HG03108 (cell line): ENCODE measurements around the gene CD59.
A peak's percentile ranks its signal among the peaks of the same experiment; 100 is the strongest.
"Not testable (repeated sequence)": the region's sequence is repeated elsewhere in the genome, so short reads cannot be mapped to it uniquely, and the experiment has no call there.

Source experiments
- ATAC-seq: cut with Tn5 transposase; IDR thresholded peaks from one replicate; pipeline ENCODE4 v1.9.1; 2021; ENCODE audit warnings: moderate library complexity; ENCODE audit not compliant: unreplicated experiment

Gene CD59

DNA sequence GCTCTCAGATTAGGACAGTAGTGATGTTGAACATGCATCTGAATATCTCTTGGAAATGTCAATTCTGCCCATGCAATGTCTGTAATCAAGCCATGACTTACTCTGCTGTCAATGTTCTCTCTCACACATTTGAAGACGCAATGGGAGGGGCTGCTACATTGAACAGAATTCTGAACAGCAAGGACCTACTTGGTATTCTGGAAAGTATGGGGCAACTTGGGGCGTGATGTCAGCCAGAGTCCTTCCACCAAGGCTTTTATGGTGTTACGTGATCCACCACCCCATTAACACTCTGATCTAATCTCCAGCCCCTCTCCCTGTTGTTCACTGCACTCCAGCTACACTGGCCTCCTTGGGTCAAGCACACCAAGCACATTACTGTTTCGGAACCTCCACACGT lies 7.1 kb upstream of the CD59 start:
- no peak for ATAC-seq

DNA sequence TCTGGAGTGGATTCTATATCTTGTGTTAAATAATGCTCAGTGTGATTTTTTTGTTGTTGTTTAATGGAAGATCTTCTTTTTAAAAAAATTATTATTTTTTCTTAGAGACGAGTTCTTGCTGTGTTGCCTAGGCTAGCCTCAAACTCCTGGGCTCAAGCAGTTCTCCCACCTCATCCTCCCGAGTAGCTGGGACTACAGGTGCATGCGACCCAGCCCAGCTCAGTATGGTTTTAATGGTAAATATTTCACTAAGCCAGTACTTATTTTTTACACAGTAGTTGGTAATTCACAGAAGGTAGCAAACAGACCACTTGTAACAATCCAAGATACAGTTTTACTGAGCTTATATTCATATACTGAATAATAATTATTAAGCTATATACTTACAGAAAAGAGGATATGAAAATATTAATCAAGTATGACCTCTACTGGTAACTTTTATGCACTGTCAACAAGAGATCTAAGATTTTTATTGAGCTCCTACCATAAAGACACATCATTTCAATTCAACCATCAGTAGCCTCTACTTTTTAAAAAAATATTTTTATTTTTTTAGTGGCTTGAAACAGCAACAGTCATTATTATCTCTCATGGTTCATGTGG lies 6.1 kb upstream of the CD59 start:
- no peak for ATAC-seq

DNA sequence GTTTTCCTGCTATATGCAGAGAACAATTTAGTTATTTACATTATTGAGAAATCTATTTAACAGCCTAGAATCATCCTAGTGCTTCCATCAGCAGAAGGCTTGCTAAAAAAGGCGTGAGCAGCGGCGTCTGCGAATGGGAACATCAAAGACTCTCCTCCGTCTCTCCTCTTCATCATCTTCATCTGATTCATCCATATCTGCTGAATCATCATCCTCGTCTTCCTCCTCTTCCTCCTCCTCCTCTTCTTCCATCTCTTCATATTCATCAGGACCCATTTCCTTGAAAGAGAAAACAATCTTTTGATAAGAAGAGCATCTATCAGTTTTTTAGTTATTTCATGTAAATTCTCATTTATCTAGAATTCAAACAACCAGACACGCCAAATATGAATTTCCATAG lies 5.6 kb upstream of the CD59 start:
- ATAC-seq, result no peak

GRCh38 chr11:33737362-33737821 lies 1.2 kb upstream of the CD59 start:
- ATAC-seq, result no peak

GRCh38 chr11:33735271-33736147 lies 714 bp downstream of the CD59 start:
- peak; percentile 44 for ATAC-seq

- no peak for ATAC-seq
These were observed 1.6 kb downstream of the CD59 start for GRCh38 chr11:33734441-33735270.

- no peak for ATAC-seq
These were observed 2.2 kb downstream of the CD59 start for GRCh38 chr11:33733980-33734379.

DNA sequence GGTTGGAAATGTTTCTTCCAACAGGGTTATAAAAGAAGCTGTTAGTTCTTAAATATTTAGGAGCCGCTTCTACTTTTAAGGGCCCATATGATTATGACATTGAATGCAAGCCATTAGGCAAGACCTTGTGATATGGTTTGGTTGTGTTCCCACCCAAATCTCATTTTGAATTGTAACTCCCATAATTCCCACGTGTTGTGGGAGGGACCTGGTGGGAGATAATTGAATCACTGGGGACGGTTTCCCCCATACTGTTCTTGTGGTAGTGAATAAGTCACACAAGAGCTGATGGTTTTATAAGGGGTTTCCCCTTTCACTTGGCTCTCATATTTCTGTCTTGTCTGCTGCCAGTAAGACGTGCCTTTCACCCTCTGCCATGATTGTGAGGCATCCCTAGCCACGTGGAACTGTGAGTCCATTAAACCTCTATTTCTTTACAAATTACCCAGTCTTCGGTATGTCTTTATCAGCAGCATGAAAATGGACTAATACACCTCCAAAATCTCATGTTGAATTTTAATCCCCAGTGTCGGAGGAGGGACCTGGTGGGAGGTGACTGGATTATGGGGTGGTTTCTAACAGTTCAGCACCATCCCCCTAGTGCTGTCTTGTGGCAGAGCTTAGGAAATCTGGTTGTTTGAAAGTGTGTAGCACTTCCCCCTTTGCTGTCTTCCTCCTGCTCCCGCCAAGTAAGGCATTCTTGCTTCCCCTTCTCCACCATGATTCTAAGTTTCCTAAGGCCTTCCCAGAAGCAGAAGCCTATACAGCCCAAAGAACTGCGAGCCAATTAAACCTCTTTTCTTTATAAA lies 4.3 kb downstream of the CD59 start:
- no peak for ATAC-seq

GRCh38 chr11:33730716-33731115 lies 5.5 kb downstream of the CD59 start:
- ATAC-seq, result no peak

DNA sequence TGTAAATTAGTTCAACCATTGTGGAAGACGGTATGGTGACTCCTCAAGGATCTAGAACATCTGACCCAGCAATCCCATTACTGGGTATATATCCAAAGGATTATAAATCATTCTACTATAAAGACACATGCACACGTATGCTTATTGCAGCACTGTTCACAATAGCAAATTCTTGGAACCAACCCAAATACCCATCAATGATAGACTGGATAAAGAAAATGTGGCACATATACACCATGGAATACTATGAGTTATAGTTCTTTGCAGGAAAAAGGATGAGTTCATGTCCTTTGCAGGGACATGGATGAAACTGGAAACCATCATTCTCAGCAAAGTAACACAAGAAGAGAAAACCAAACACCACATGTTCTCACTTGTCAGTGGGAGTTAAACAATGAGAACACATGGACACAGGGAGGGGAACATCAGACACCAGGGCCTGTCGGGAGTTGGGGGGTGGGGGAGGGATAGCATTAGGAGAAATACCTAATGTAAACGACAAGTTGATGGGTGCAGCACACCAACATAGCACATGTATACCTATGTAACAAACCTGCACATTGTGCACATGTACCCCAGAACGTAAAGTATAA lies 7.1 kb downstream of the CD59 start:
- not testable (repeated sequence) for ATAC-seq

DNA sequence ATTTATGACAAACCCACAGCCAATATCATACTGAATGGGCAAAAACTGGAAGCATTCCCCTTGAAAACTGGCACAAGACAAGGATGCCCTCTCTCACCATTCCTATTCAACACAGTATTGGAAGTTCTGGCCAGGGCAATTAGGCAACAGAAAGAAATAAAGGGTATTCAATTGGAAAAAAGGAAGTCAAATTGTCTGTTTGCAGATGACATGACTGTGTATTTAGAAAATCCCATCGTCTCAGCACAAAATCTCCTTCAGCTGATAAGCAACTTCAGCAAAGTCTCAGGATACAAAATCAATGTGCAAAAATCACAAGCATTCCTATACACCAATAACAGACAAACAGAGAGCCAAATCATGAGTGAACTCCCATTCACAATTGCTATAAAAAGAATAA lies 8.7 kb downstream of the CD59 start:
- ATAC-seq, result not testable (repeated sequence)

GRCh38 chr11:33725496-33725895 lies 10.7 kb downstream of the CD59 start:
- no peak for ATAC-seq

DNA sequence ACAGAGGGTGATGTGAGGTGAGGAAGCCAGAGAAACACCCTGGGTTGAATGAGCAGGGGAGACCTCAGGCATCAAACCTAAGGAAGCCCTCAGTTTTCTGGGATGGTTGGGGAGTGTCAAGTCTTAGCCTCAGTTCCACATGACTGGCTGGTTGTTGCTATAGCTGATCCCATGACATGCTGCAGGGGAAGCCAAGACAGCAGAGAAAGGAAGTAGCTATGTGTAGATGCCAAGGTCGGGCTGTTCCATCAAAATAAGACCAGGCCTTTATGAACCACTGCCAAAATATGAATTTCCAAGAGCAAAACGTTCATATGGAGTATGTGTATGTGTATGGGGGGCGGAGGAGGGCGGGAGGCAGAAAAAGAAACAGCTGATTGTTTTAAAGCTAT lies 11.6 kb downstream of the CD59 start:
- ATAC-seq, result no peak

DNA sequence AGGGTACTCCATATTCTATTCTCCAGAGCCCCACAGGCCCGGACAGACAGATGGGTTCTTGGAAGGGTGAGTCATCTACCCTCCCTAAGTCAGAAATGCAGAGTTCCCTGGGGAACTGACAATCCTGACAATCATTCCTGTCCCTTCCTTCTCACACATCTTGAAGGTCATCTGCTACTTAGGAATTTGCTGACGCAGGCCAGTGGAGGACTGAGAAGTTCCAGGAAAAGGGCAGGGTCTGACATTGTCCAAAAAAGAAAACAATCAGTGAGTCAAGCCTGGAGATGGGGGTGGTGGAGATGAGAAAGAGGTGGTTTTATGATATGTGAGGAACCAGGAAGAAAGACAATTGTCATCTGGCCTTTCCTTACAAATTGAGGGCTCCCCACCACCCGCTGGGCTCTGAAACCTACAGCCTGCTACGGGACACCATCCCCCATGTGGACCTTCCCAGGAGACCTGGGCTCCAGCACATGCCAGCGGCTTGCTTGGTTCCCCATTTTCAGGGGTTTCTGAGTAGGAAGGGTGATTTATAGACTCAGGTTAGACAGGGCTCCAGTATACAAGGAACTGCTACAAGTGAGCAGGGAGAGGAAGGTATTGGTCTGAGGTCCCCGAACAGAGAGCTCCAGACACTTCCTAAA lies 12.9 kb downstream of the CD59 start:
- ATAC-seq, result no peak

DNA sequence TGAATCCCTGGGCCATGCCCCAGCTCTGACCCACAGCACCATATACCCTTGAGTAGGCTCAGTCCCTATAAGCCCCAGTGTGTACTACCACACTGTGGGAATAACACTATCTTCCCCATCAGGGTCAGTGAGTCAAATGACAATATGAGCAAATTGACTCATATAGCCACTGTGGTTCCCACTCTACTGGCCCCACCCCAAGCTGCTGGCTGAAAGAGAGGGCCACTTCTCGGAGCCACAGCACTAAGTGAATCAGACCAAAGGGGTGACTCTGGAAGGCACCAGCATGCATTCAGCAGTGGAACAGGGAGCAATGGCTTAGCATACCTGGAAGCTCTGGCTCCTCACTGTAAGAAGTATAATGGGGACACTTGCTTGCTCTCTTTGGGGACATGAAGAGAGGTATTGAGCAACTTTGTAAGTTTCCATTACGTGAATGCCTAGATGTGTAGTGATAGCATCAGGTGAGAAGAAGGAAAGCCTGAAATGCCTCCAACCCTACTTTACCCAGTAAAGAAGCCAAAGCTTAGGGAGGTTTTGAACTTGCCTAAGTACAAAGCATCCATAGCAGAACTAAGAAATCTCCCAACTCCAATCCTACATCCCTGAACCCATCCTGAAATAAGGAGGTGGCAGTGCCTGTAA lies 13.5 kb downstream of the CD59 start:
- peak; percentile 56 for ATAC-seq

DNA sequence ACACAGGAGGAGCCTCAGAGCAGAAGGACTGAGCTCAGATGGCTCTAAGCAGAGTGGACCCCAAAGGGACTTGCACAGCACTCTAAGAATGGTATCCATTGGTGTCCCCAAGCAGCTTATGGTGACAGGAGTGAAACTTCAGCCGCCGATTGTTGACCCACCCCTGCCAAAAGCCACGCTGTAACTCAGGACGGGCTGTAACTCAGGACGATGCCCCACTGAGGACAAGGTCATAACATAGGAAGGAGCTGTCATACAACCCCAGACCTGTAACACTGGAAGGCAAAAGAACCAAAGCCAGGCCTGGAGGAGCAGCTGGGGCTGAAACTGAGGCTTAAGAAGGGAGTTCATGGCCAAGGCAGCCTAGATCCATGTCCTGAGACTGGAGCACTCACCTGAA lies 14.2 kb downstream of the CD59 start:
- ATAC-seq, result no peak

DNA sequence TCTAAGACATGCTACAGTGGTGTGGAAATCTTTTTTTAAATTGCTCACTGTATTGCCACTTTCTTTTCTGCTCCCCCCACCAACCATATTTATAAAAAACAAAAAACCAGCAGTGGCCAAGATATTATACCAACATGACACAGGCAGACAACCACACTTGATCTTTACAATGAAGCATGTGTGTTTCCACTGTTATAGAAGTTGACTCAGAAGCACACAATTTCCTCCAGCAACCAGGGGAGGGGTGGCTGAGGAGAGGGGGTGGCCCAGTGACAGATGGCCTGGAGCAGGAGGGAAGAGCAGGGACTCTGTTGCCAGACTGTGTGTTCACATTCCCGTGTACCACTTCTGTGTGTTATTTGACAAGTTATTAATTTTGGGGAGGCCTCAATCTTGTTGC lies 14.8 kb downstream of the CD59 start:
- no peak for ATAC-seq

GRCh38 chr11:33719587-33719986 lies 16.6 kb downstream of the CD59 start:
- ATAC-seq, result no peak

DNA sequence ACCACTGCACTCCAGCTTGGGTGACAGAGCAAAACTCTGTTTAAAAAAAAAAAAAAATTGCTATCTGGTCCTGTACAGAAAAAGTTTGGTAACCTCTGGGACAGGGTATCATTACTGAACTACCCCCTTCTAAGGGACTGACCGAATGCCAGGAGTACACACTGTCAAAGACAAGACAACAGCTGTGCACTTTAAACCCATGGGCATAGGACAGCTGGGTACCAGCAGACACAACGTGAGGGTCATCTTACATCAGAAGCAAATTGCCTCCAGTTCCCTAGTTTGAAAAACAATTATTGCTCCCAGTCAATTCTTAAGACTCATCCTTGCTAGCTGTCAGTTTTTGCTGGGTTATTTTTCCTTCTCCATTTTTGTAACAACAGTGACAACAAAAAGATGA lies 17.8 kb downstream of the CD59 start:
- no peak for ATAC-seq
